Spleen (tissue), 11 donors: Measurements from ENCODE around the gene AP2S1. TPM values are rescaled to one million over a fixed set of nuclear protein-coding genes. Genes with fewer than 3 reads are reported as not detected.

ENCODE experiments used
- DNase-seq: peaks from one replicate; pipeline ENCODE4 v3.0.0-alpha.2; 2020
- H3K27ac ChIP-seq, 8 donors: fragments of 200-600 bp; sonication (generic) in 7 of 8; 1 replicate in 4 of 8; 2 replicates in 4 of 8; pipeline versions ENCODE4 v1.5.0 to v1.8.0; 2016 to 2021; ENCODE audit warnings: inconsistent platforms in 4 of 8, mild to moderate bottlenecking in 4 of 8, moderate library complexity in 1 of 8
- H3K27me3 ChIP-seq, 7 donors: fragments of 200-600 bp; sonication (generic) in 6 of 7; replicated peaks in 1 of 7; 1 replicate in 4 of 7; 2 replicates in 3 of 7; pipeline versions ENCODE4 v1.5.0 to v1.8.0; 2016 to 2021; ENCODE audit warnings: inconsistent platforms in 3 of 7, mild to moderate bottlenecking in 1 of 7
- H3K36me3 ChIP-seq, 6 donors: fragments of 200-600 bp; sonication (generic) in 5 of 6; 1 replicate in 4 of 6; 2 replicates in 2 of 6; pipeline versions ENCODE4 v1.5.0 to v1.8.0; 2016 to 2021; ENCODE audit warnings: inconsistent platforms in 2 of 6
- H3K4me1 ChIP-seq, 6 donors: fragments of 200-600 bp; sonication (generic) in 5 of 6; 1 replicate in 3 of 6; 2 replicates in 3 of 6; pipeline versions ENCODE4 v1.5.0 to v1.8.0; 2016 to 2021; ENCODE audit warnings: inconsistent platforms in 3 of 6
- H3K4me3 ChIP-seq, 8 donors: fragments of 200-600 bp; sonication (generic) in 7 of 8; 1 replicate in 4 of 8; 2 replicates in 4 of 8; pipeline versions ENCODE4 v1.5.0 to v1.8.0; 2016 to 2021; ENCODE audit warnings: inconsistent platforms in 4 of 8, mild to moderate bottlenecking in 4 of 8, moderate library complexity in 2 of 8
- H3K9me3 ChIP-seq, 8 donors: fragments of 200-600 bp; sonication (generic) in 7 of 8; 1 replicate in 4 of 8; 2 replicates in 4 of 8; pipeline versions ENCODE4 v1.5.0 to v1.8.0; 2016 to 2021; ENCODE audit warnings: inconsistent platforms in 4 of 8
- CTCF ChIP-seq, 11 experiments: fragments of 200-600 bp in 7 of 11; fragments of 450-650 bp in 4 of 11; sonication (generic) in 4 of 11; IDR thresholded peaks in 8 of 11; conservative IDR thresholded peaks in 3 of 11; 1 replicate in 7 of 11; 2 replicates in 4 of 11; pipeline versions ENCODE4 v1.4.0 to v1.8.0; 2016 to 2021; ENCODE audit warnings: antibody characterized with exemption in 11 of 11, inconsistent platforms in 4 of 11, mild to moderate bottlenecking in 1 of 11
- POLR2A ChIP-seq, 3 donors: fragments of 450-650 bp; IDR thresholded peaks; one replicate each; pipeline ENCODE4 v1.5.1; 2017; ENCODE audit warnings: antibody characterized with exemption in 3 of 3, mild to moderate bottlenecking in 1 of 3
- POLR2AphosphoS5 ChIP-seq, 3 donors: sonication (generic); formaldehyde crosslinking; IDR thresholded peaks; one replicate each; pipeline ENCODE4 v1.5.1; 2017; ENCODE audit warnings: antibody characterized with exemption in 3 of 3
- WGBS, 5 donors: extraction: QIAGEN DNeasy Blood & Tissue Kit in 3 of 5; methylation state at CpG; one replicate each; pipeline versions ENCODE4 v1.1.5 to v1.1.7; 2013 to 2018; 5-methylcytosine and 5-hydroxymethylcytosine counted together
- intact Hi-C: fragments of 100-400 bp; cut with DNase I; formaldehyde crosslinking; loops from one replicate; pipeline ENCODE4 v1.15.0; 2023; ENCODE audit warnings: low total_unique reads
- polyA plus RNA-seq, 3 donors: library from polyadenylated mRNA; stranded (reverse); fragments of 200-250 nt; gene quantifications; one replicate each; pipeline ENCODE4 v1.2.1, GENCODE V29; 2013
- total RNA-seq, 7 donors: library from RNA; depleted of rRNA in 3 of 7; stranded (reverse); fragments of >200 nt in 3 of 7; fragmentation: NEBNext Ultra II Directional in 4 of 7; extraction: Animal tissue kit (Norgen Biotek cat#: 25700) in 4 of 7; gene quantifications; one replicate each; pipeline versions ENCODE4 v1.1.0 to v1.2.1, GENCODE V29; 2016 to 2021
- donor health status: healthy with polysubstance abuse.
- donor health status: DM: no; HTN: no; CAD: no; lungs with moderate emphysema.
- donor health status: DM: no; HTN: no; CAD: no.
- donor health status: Bipolar disorder and iron deficiency.
- donor health status: healthy.
- donor health status: DM: no; HTN: no; CAD: no.
- donor health status: DM: yes; HTN: yes; CAD: no.

Gene AP2S1
- total and polyA plus RNA-seq, 10 donors = 58.0 to 145 (median 110) TPM

- no peak overlapping the region for H3K4me3 ChIP-seq
- WGBS, 5 donors = 94 to 100% (median 97%) methylated on average over 4 of the region's 4 CpGs
- H3K4me1 ChIP-seq = peaks cover 0 to 36% (median 0%) of the 10 kb centered on the region in 6 donors
- intact Hi-C loops = no loop called here
- H3K36me3 ChIP-seq = peaks cover 0 to 15% (median 0%) of the 10 kb centered on the region in 6 donors
- no peak overlapping the region for H3K27ac ChIP-seq
- TF ChIP-seq POLR2AphosphoS5 (IDR thresholded peaks at IDR 0.05) = no peak
- TF ChIP-seq POLR2A (IDR thresholded peaks at IDR 0.05) = no peak
- no peak for TF ChIP-seq CTCF (IDR thresholded peaks at IDR 0.05 in 8 of 11, conservative IDR thresholded peaks at IDR 0.05 in 3 of 11)
- no peaks in the 10 kb centered on the region for H3K27me3 ChIP-seq
- no peaks in the 10 kb centered on the region for H3K9me3 ChIP-seq
- no peak for DNase-seq
These were observed 30.4 kb upstream of the AP2S1 start for GRCh38 chr19:46881092-46881491.

- peaks cover 0 to 21% (median 0%) of the 10 kb centered on the region in 6 donors for H3K36me3 ChIP-seq
- 83 to 100% (median 95%) methylated on average over 1 of the region's 1 CpG for WGBS, 5 donors
- H3K4me1 ChIP-seq = peaks cover 0 to 29% (median 0%) of the 10 kb centered on the region in 6 donors
- no peak for TF ChIP-seq POLR2AphosphoS5 (IDR thresholded peaks at IDR 0.05)
- TF ChIP-seq CTCF (IDR thresholded peaks at IDR 0.05 in 8 of 11, conservative IDR thresholded peaks at IDR 0.05 in 3 of 11) = no peak
- TF ChIP-seq POLR2A (IDR thresholded peaks at IDR 0.05) = no peak
- DNase-seq = no peak
- no peaks in the 10 kb centered on the region for H3K9me3 ChIP-seq
- H3K27ac ChIP-seq = no peak overlapping the region
- intact Hi-C loops = no loop called here
- H3K4me3 ChIP-seq = no peak overlapping the region
- no peaks in the 10 kb centered on the region for H3K27me3 ChIP-seq
These were observed 29.8 kb upstream of the AP2S1 start for GRCh38 chr19:46880431-46880830.

GRCh38 chr19:46878613-46879375, 28.1 kb upstream of the AP2S1 start:
- Histone ChIP-seq H3K27ac (no peak overlapping the region), H3K4me3 (no peak overlapping the region), H3K36me3 (peaks cover 0 to 25% (median 0%) of the 10 kb centered on the region in 6 donors), H3K4me1 (peaks cover 0 to 28% (median 0%) of the 10 kb centered on the region in 6 donors), H3K27me3 (no peaks in the 10 kb centered on the region), H3K9me3 (no peaks in the 10 kb centered on the region)
- intact Hi-C loops = no loop called here
- TF ChIP-seq POLR2AphosphoS5 (IDR thresholded peaks at IDR 0.05) (no peak), CTCF (IDR thresholded peaks at IDR 0.05 in 8 of 11, conservative IDR thresholded peaks at IDR 0.05 in 3 of 11) (no peak), POLR2A (IDR thresholded peaks at IDR 0.05) (no peak)
- WGBS, 5 donors = 82 to 92% (median 84%) methylated on average over 9 of the region's 9 CpGs
- DNase-seq = no peak

GRCh38 chr19:46875657-46876056, 25.0 kb upstream of the AP2S1 start:
- no peak overlapping the region for H3K4me3 ChIP-seq
- no peak for TF ChIP-seq CTCF (IDR thresholded peaks at IDR 0.05 in 8 of 11, conservative IDR thresholded peaks at IDR 0.05 in 3 of 11)
- TF ChIP-seq POLR2A (IDR thresholded peaks at IDR 0.05) = no peak
- no peak for TF ChIP-seq POLR2AphosphoS5 (IDR thresholded peaks at IDR 0.05)
- H3K36me3 ChIP-seq = peaks cover 0 to 25% (median 0%) of the 10 kb centered on the region in 6 donors
- intact Hi-C loops = no loop called here
- peaks cover 0 to 15% (median 0%) of the 10 kb centered on the region in 6 donors for H3K4me1 ChIP-seq
- H3K27ac ChIP-seq = no peak overlapping the region
- WGBS, 5 donors = 92 to 98% (median 96%) methylated on average over 6 of the region's 6 CpGs
- no peaks in the 10 kb centered on the region for H3K9me3 ChIP-seq
- DNase-seq = no peak
- no peaks in the 10 kb centered on the region for H3K27me3 ChIP-seq
